Heart right ventricle (tissue), 16 donors: Measurements from ENCODE around the gene IL22. TPM values are rescaled to one million over a fixed set of nuclear protein-coding genes. Genes with fewer than 3 reads are reported as not detected.

Experiments
- ATAC-seq, 8 donors: fragments of 200-7000 bp; cut with Tn5 transposase; one replicate each; pipeline ENCODE4 v1.9.1; 2020; ENCODE audit warnings: mild to moderate bottlenecking in 8 of 8, moderate library complexity in 8 of 8, moderate number of reproducible peaks in 1 of 8
- DNase-seq, 2 donors: peaks; one replicate each; pipeline ENCODE4 v3.0.0-alpha.2; 2020
- H3K27ac ChIP-seq, 10 donors: fragments of 200-600 bp; sonication (generic) in 2 of 10; one replicate each; pipeline versions ENCODE4 v1.5.0 to v1.8.0; 2020 to 2022; ENCODE audit warnings: mild to moderate bottlenecking in 3 of 10
- H3K27me3 ChIP-seq, 7 donors: fragments of 200-600 bp; one replicate each; pipeline ENCODE4 v1.8.0; 2021 to 2022; ENCODE audit warnings: mild to moderate bottlenecking in 2 of 7
- H3K36me3 ChIP-seq, 9 donors: fragments of 200-600 bp; sonication (generic) in 1 of 9; one replicate each; pipeline versions ENCODE4 v1.5.0 to v1.8.0; 2020 to 2022; ENCODE audit warnings: mild to moderate bottlenecking in 2 of 9
- H3K4me1 ChIP-seq, 9 donors: fragments of 200-600 bp; sonication (generic) in 1 of 9; one replicate each; pipeline versions ENCODE4 v1.5.0 to v1.8.0; 2020 to 2022; ENCODE audit warnings: mild to moderate bottlenecking in 4 of 9
- H3K4me3 ChIP-seq, 10 donors: fragments of 200-600 bp; sonication (generic) in 2 of 10; one replicate each; pipeline versions ENCODE4 v1.5.0 to v1.8.0; 2020 to 2022; ENCODE audit warnings: mild to moderate bottlenecking in 7 of 10, moderate library complexity in 2 of 10
- H3K9me3 ChIP-seq, 11 donors: fragments of 200-600 bp in 10 of 11; sonication (generic) in 2 of 11; one replicate each; pipeline versions ENCODE4 v1.5.0 to v1.8.0; 2013 to 2022; ENCODE audit warnings: mild to moderate bottlenecking in 2 of 11, control low read depth in 1 of 11, moderate library complexity in 1 of 11
- WGBS, 2 donors: extraction: QIAGEN DNeasy Blood & Tissue Kit; methylation state at CpG; one replicate each; pipeline ENCODE4 v1.1.7; 2013; ENCODE audit warnings: inconsistent platforms in 1 of 2; 5-methylcytosine and 5-hydroxymethylcytosine counted together
- intact Hi-C, 10 donors: fragments of 100-400 bp; cut with DNase I; formaldehyde crosslinking; loops; one replicate each; pipeline versions ENCODE4 v1.11.1 to v1.14.2; 2022
- polyA plus RNA-seq, 2 donors: library from polyadenylated mRNA; stranded (reverse); fragments of 200-250 nt; gene quantifications; one replicate each; pipeline ENCODE4 v1.2.3, GENCODE V29; 2013
- total RNA-seq, 10 donors: library from RNA; stranded (reverse); fragmentation: NEBNext Ultra II Directional in 3 of 10; extraction: Animal tissue kit (Norgen Biotek cat#: 25700) in 3 of 10; gene quantifications; one replicate each; pipeline versions ENCODE4 v1.2.1 to v1.2.4, GENCODE V29; 2021 to 2023
- TF ChIP-seq, protein P1 (sequence below), 9 donors: fragments of 200-600 bp; sonication (generic) in 2 of 9; IDR thresholded peaks; one replicate each; pipeline versions ENCODE4 v1.5.0 to v1.8.0; 2021 to 2022; ENCODE audit warnings: antibody characterized with exemption in 9 of 9, mild to moderate bottlenecking in 5 of 9, moderate library complexity in 1 of 9
- donor health status: Arrhythmogenic right ventricular cardiomyopathy.
- donor health status: ischemic (EF 13 %, LVEDD 7.1; RV severe dilation, severe dysfunction).
- donor health status: healthy with polysubstance abuse.
- donor health status: DM: no; HTN: yes; CAD: no.
- donor health status: DM: no; HTN: no; CAD: no.
- donor health status: ischemic (EF 25% LVEDD 6.9; RV normal size, moderate dysfunction).
- donor health status: ischemic (EF 25% LVEDD 5.7; RV mildly dilated, moderate dysfunction).
- donor health status: healthy.
- donor health status: DM: yes; HTN: yes; CAD: no.
- donor health status: Ischemic cardiomyopathy.
- donor health status: ischemic (EF 35%, LVEDD 5.7; RV mildly dilated, moderate dysfunction).
- donor health status: nonischemic (EF 11% LVEDD 7.7; RV severe dilation, severe dysfunction).
- donor health status: DM: yes; HTN: yes; CAD: no.
- donor health status: PGD.
- donor health status: ischemic (EF 29% LVEDD 5.4; RV normal size, mild dysfunction).
- donor health status: nonischemic (EF 23%, LVEDD 6.1; RV moderate dilation, normal function).

Gene IL22
- total and polyA plus RNA-seq, 12 donors: not detected

DNA sequence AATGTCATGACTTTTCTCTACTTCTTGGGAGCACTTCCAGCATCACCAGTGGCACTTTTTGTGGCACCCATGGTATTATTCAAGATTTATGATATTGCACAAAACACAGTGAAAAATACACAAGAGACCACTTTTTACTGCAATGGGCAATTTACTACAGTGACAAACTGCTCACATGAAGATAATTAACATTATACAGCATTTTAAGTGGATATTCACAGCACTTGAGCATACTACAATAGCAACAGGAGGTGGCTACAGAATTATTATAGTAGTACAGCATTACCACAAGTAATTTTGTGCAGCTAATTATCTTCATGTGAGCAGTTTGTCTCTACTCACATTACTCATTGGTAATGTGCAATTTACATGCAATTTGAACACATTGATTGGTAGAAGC, 46.1 kb downstream of the IL22 start:
- intact Hi-C loops: no loop called here
- H3K27me3 ChIP-seq: peaks cover 0 to 34% (median 7%) of the 10 kb centered on the region in 7 donors
- TF ChIP-seq, protein P1, sequence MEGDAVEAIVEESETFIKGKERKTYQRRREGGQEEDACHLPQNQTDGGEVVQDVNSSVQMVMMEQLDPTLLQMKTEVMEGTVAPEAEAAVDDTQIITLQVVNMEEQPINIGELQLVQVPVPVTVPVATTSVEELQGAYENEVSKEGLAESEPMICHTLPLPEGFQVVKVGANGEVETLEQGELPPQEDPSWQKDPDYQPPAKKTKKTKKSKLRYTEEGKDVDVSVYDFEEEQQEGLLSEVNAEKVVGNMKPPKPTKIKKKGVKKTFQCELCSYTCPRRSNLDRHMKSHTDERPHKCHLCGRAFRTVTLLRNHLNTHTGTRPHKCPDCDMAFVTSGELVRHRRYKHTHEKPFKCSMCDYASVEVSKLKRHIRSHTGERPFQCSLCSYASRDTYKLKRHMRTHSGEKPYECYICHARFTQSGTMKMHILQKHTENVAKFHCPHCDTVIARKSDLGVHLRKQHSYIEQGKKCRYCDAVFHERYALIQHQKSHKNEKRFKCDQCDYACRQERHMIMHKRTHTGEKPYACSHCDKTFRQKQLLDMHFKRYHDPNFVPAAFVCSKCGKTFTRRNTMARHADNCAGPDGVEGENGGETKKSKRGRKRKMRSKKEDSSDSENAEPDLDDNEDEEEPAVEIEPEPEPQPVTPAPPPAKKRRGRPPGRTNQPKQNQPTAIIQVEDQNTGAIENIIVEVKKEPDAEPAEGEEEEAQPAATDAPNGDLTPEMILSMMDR (IDR thresholded peaks at IDR 0.05): no peak

DNA sequence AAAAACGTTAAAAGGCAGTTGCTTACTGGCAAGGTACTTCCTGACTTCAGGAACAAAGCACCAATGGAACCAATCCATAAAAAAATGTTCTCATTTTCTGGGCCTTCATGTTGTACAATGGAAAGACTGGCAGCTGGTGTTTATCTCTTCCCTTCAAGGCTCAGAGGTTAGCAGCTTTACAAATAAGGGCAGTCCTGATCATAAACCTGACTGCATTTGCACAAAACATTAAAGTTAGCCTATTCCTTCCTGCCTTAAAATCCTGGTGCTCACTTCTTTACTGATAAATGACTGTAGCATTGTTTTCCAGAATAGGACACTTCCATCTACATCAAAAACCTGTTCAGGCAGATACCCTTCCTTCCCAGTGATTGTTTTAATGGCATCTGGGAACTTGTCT, 47.0 kb downstream of the IL22 start:
- no peaks in the 10 kb centered on the region for H3K4me1 ChIP-seq
- TF ChIP-seq, protein P1 (IDR thresholded peaks at IDR 0.05): no peak
- intact Hi-C loops: no loop called here
- H3K4me3 ChIP-seq: no peak overlapping the region
- 21 to 33% methylated on average over 1 of the region's 1 CpG for WGBS, 2 donors
- no peak for ATAC-seq
- H3K36me3 ChIP-seq: no peaks in the 10 kb centered on the region
- H3K27ac ChIP-seq: no peak overlapping the region
- peaks cover 0 to 34% (median 7%) of the 10 kb centered on the region in 7 donors for H3K27me3 ChIP-seq
- no peak for DNase-seq
- no peaks in the 10 kb centered on the region for H3K9me3 ChIP-seq

More for the DNA sequence above, 46.1 kb downstream of the IL22 start:
- DNase-seq (no peak), ATAC-seq (no peak)
- Histone ChIP-seq H3K9me3 (no peaks in the 10 kb centered on the region), H3K27ac (no peak overlapping the region), H3K4me3 (no peak overlapping the region), H3K4me1 (no peaks in the 10 kb centered on the region), H3K36me3 (no peaks in the 10 kb centered on the region)

DNA sequence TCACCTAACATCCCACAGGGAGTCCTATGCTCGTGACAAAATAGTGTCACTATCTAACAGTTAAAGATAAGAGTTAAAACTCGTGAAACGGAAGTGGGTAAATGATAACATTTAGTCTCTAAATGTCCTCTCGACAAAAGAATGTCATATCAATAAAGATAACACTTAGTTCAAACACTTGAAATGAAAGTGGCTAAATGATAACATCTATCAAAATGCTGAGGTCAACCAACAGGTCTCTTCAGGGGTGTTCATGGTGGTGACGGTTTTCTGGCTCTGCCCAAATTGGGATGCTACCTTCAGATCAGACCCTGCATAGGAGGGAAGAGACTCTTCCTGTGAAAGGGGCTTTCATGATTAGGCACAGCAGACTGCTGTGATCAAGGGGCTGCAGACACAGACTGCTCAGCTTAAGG, 49.9 kb downstream of the IL22 start:
- Histone ChIP-seq H3K27me3 (peaks cover 0 to 34% (median 0%) of the 10 kb centered on the region in 7 donors), H3K27ac (no peak overlapping the region), H3K4me1 (no peaks in the 10 kb centered on the region), H3K4me3 (no peak overlapping the region), H3K36me3 (no peaks in the 10 kb centered on the region), H3K9me3 (no peaks in the 10 kb centered on the region)
- WGBS, 2 donors: 15 to 26% methylated on average over 5 of the region's 5 CpGs
- ATAC-seq (no peak), DNase-seq (no peak)
- TF ChIP-seq, protein P1 (IDR thresholded peaks at IDR 0.05): no peak
- intact Hi-C loops: no loop called here

DNA sequence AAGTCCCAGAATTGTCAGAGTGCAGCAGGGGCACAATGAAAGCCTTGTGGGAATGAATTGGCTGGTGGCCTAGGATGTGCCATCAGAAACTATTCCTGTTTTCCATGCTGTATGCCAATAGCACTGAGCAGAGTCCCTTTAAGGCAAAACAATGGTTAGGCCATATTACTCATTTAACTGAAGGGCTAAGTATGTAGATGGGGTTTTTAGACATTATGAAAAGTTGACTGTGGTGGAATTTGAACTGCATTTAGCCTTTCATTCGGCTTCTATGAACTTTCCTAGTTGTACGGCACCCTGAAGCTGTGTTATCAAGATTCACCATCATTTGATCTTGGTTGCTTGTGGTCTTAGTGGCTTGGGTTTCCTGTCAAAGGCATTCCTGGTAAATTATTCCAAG, 52.5 kb downstream of the IL22 start:
- no peak overlapping the region for H3K27ac ChIP-seq
- TF ChIP-seq, protein P1 (IDR thresholded peaks at IDR 0.05): no peak
- intact Hi-C loops: no loop called here
- peaks cover 0 to 20% (median 0%) of the 10 kb centered on the region in 7 donors for H3K27me3 ChIP-seq
- no peaks in the 10 kb centered on the region for H3K36me3 ChIP-seq
- no peak overlapping the region for H3K4me3 ChIP-seq
- ATAC-seq: no peak
- WGBS, 2 donors: 85 to 90% methylated on average over 2 of the region's 2 CpGs
- DNase-seq: no peak
- no peaks in the 10 kb centered on the region for H3K4me1 ChIP-seq
- H3K9me3 ChIP-seq: no peaks in the 10 kb centered on the region
